H1 (cell line): ENCODE measurements around the gene MYPN. TPM values are rescaled to one million over a fixed set of nuclear protein-coding genes. Genes with fewer than 3 reads are reported as not detected.

ENCODE experiments used
- CTCF ChIA-PET: fragments of 300-600 bp; sonication (Branson Sonifier 250); formaldehyde crosslinking; loops from one replicate; lab custom pipeline; 2021; ENCODE audit not compliant: partially characterized antibody; lab: Charles Lee
- POLR2A ChIA-PET: fragments of 300-600 bp; sonication (Branson Sonifier 250); formaldehyde crosslinking; loops from one replicate; lab custom pipeline; 2021; ENCODE audit warnings: inconsistent platforms; ENCODE audit not compliant: partially characterized antibody; lab: Charles Lee
- DNase-seq, 2 experiments: peaks; one replicate each; pipeline versions ENCODE4 v3.0.0 to v3.0.0-alpha.2; 2010 to 2022; ENCODE audit warnings: low spot score in 2 of 2, low read depth in 1 of 2, mixed read lengths in 1 of 2
- FAIRE-seq: peaks from 2 replicates; lab custom pipeline; 2011; peaks lifted over from hg19 to GRCh38; lab: Jason Lieb, UNC
- H2AFZ ChIP-seq: 2 replicates; pipeline ENCODE4 v1.8.1; 2012; ENCODE audit warnings: low read length, inconsistent platforms
- H2AK5ac ChIP-seq: 2 replicates; pipeline ENCODE4 v1.6.1; 2013; ENCODE audit warnings: low read depth, low read length
- H2BK120ac ChIP-seq: replicated peaks from 2 replicates; pipeline ENCODE3; 2013; ENCODE audit warnings: low read depth, low read length, inconsistent platforms
- H2BK12ac ChIP-seq: 2 replicates; pipeline ENCODE4 v1.6.1; 2013; ENCODE audit warnings: low read depth, low read length
- H2BK15ac ChIP-seq: 2 replicates; pipeline ENCODE4 v1.6.1; 2013; ENCODE audit warnings: low read length
- H2BK20ac ChIP-seq: 2 replicates; pipeline ENCODE4 v1.6.1; 2013; ENCODE audit warnings: low read length
- H2BK5ac ChIP-seq: 2 replicates; pipeline ENCODE4 v1.6.1; 2013; ENCODE audit warnings: low read depth, low read length
- H3K14ac ChIP-seq: 2 replicates; pipeline ENCODE4 v1.6.1; 2013; ENCODE audit warnings: inconsistent platforms; ENCODE audit not compliant: insufficient read length
- H3K18ac ChIP-seq: 2 replicates; pipeline ENCODE4 v1.6.1; 2013; ENCODE audit warnings: low read length; ENCODE audit errors: extremely low read depth
- H3K23ac ChIP-seq: 2 replicates; pipeline ENCODE4 v1.6.1; 2013; ENCODE audit warnings: inconsistent platforms; ENCODE audit not compliant: insufficient read length
- H3K23me2 ChIP-seq: 2 replicates; pipeline ENCODE4 v1.6.1; 2013; ENCODE audit warnings: low read depth, low read length
- H3K27ac ChIP-seq: 2 replicates; pipeline ENCODE4 v1.6.1; 2011; ENCODE audit warnings: low read depth, low read length, inconsistent platforms
- H3K27me3 ChIP-seq, 4 experiments: replicated peaks in 1 of 4; 1 replicate in 1 of 4; 2 replicates in 3 of 4; pipeline versions ENCODE4 v1.6.1 to v1.8.1; 2011 to 2013; ENCODE audit warnings: low read length in 3 of 4, mild to moderate bottlenecking in 3 of 4, inconsistent platforms in 2 of 4, mixed read lengths in 2 of 4, moderate library complexity in 1 of 4; ENCODE audit not compliant: control insufficient read depth in 3 of 4, insufficient read depth in 3 of 4; ENCODE audit errors: extremely low read depth in 1 of 4
- H3K36me3 ChIP-seq, 4 experiments: 2 replicates each; pipeline versions ENCODE4 v1.6.1 to v1.8.1; 2011 to 2013; ENCODE audit warnings: mild to moderate bottlenecking in 4 of 4, low read length in 3 of 4, moderate library complexity in 2 of 4, control low read depth in 1 of 4, inconsistent platforms in 1 of 4; ENCODE audit not compliant: insufficient read depth in 4 of 4, control insufficient read depth in 2 of 4
- H3K4ac ChIP-seq: replicated peaks from 2 replicates; pipeline ENCODE3; 2013; ENCODE audit warnings: low read length, low read depth, mixed read lengths, inconsistent platforms; ENCODE audit not compliant: insufficient read length
- H3K4me1 ChIP-seq, 4 experiments: replicated peaks in 1 of 4; 1 replicate in 1 of 4; 2 replicates in 3 of 4; pipeline versions ENCODE4 v1.6.1 to v1.8.1; 2011 to 2013; ENCODE audit warnings: low read length in 3 of 4, inconsistent platforms in 2 of 4, mixed read lengths in 1 of 4; ENCODE audit not compliant: insufficient read depth in 4 of 4, control insufficient read depth in 3 of 4
- H3K4me2 ChIP-seq, 2 experiments: 2 replicates each; pipeline versions ENCODE4 v1.6.1 to v1.8.1; 2011 to 2013; ENCODE audit warnings: low read depth in 2 of 2, low read length in 2 of 2, control low read depth in 1 of 2, inconsistent platforms in 1 of 2, mild to moderate bottlenecking in 1 of 2; ENCODE audit not compliant: insufficient read depth in 1 of 2
- H3K4me3 ChIP-seq, 4 experiments: fragments of 200-600, 300-600 bp in 1 of 4; sonication (generic), shearing (Covaris generic), sonication (Bioruptor Twin) in 1 of 4; 2 replicates each; pipeline versions ENCODE4 v1.5.1 to v1.8.1; 2011 to 2016; ENCODE audit warnings: low read length in 4 of 4, low read depth in 3 of 4, control low read depth in 2 of 4, inconsistent platforms in 2 of 4, mild to moderate bottlenecking in 2 of 4, mixed read lengths in 1 of 4, moderate library complexity in 1 of 4; ENCODE audit not compliant: insufficient read depth in 2 of 4; ENCODE audit errors: extremely low read depth in 1 of 4
- H3K56ac ChIP-seq: replicated peaks from 2 replicates; pipeline ENCODE3; 2013; ENCODE audit warnings: low read depth, mild to moderate bottlenecking, mixed read lengths, low read length, inconsistent platforms; ENCODE audit not compliant: insufficient read length
- H3K79me1 ChIP-seq: 2 replicates; pipeline ENCODE4 v1.6.1; 2013; ENCODE audit warnings: low read depth, low read length, control low read depth
- H3K79me2 ChIP-seq, 2 experiments: 2 replicates each; pipeline versions ENCODE4 v1.6.1 to v1.8.1; 2012 to 2013; ENCODE audit warnings: low read length in 2 of 2, mild to moderate bottlenecking in 2 of 2, inconsistent platforms in 1 of 2; ENCODE audit not compliant: insufficient read depth in 2 of 2, control insufficient read depth in 1 of 2
- H3K9ac ChIP-seq, 4 experiments: replicated peaks in 1 of 4; 1 replicate in 1 of 4; 2 replicates in 3 of 4; pipeline versions ENCODE4 v1.6.1 to v1.8.1; 2011 to 2013; ENCODE audit warnings: low read depth in 3 of 4, low read length in 3 of 4, control low read depth in 2 of 4, mild to moderate bottlenecking in 2 of 4, moderate library complexity in 2 of 4, inconsistent platforms in 1 of 4; ENCODE audit errors: extremely low read depth in 1 of 4
- H3K9me3 ChIP-seq, 2 experiments: 2 replicates each; pipeline versions ENCODE4 v1.6.1 to v1.8.1; 2012 to 2013; ENCODE audit warnings: mild to moderate bottlenecking in 2 of 2, moderate library complexity in 2 of 2, control low read depth in 1 of 2, inconsistent platforms in 1 of 2, low read depth in 1 of 2, low read length in 1 of 2, mixed read lengths in 1 of 2; ENCODE audit not compliant: insufficient read depth in 2 of 2
- H4K20me1 ChIP-seq, 2 experiments: replicated peaks in 1 of 2; 2 replicates each; pipeline versions ENCODE3 to v1.8.1; 2011 to 2013; ENCODE audit warnings: inconsistent platforms in 2 of 2, low read length in 2 of 2, mild to moderate bottlenecking in 1 of 2; ENCODE audit not compliant: insufficient read depth in 2 of 2, control insufficient read depth in 1 of 2
- H4K5ac ChIP-seq: 2 replicates; pipeline ENCODE4 v1.6.1; 2013; ENCODE audit warnings: low read length, low read depth, mixed read lengths, inconsistent platforms; ENCODE audit not compliant: insufficient read length
- H4K8ac ChIP-seq: 2 replicates; pipeline ENCODE4 v1.8.0; 2013; ENCODE audit warnings: mild to moderate bottlenecking, moderate library complexity, low read length, inconsistent platforms; ENCODE audit not compliant: insufficient read depth; ENCODE audit errors: extremely low read depth
- H4K91ac ChIP-seq: replicated peaks from 2 replicates; pipeline ENCODE3; 2013; ENCODE audit warnings: low read length, mixed read lengths, inconsistent platforms; ENCODE audit not compliant: insufficient read length
- CHD1 ChIP-seq: IDR thresholded peaks from 2 replicates; pipeline ENCODE4 v1.6.1; 2012; ENCODE audit warnings: low read depth, low read length, improper control_type of control experiment
- HDAC2 ChIP-seq, 2 experiments: fragments of 300-600 bp in 1 of 2; sonication (generic) in 1 of 2; IDR thresholded peaks; 2 replicates each; pipeline ENCODE4 v1.6.1; 2011 to 2012; ENCODE audit warnings: low read depth in 2 of 2, low read length in 2 of 2, mild to moderate bottlenecking in 2 of 2, moderate library complexity in 2 of 2, borderline replicate concordance in 1 of 2, inconsistent platforms in 1 of 2
- KDM4A ChIP-seq: IDR thresholded peaks from one replicate; pipeline ENCODE4 v1.7.1; 2012; ENCODE audit warnings: low read depth, mild to moderate bottlenecking, moderate library complexity, low read length, inconsistent platforms; ENCODE audit not compliant: severe bottlenecking
- RBBP5 ChIP-seq: IDR thresholded peaks from 2 replicates; pipeline ENCODE4 v1.7.1; 2012; ENCODE audit warnings: low read depth, mild to moderate bottlenecking, inconsistent platforms, low read length, moderate library complexity, borderline replicate concordance
- RNF2 ChIP-seq: fragments of 200-900, 300-1000 bp; sonication (generic); IDR thresholded peaks from 2 replicates; pipeline ENCODE4 v1.7.1; 2016; ENCODE audit warnings: borderline replicate concordance, low read depth, mild to moderate bottlenecking, antibody characterized with exemption, low read length; ENCODE audit not compliant: poor library complexity, severe bottlenecking; ENCODE audit errors: missing control alignments
- TAF1 ChIP-seq: IDR thresholded peaks from 2 replicates; pipeline ENCODE4 v1.6.1; 2011; ENCODE audit warnings: mild to moderate bottlenecking, low read depth, low read length
- TAF7 ChIP-seq: optimal IDR thresholded peaks from 2 replicates; pipeline ENCODE3; 2011; ENCODE audit warnings: low read depth, mild to moderate bottlenecking, inconsistent platforms, low read length, moderate library complexity, borderline replicate concordance
- USF2 ChIP-seq: IDR thresholded peaks from 2 replicates; pipeline ENCODE4 v1.6.1; 2011; ENCODE audit warnings: low read length, improper control_type of control experiment
- WGBS, 2 experiments: shearing (Covaris generic) in 1 of 2; methylation state at CpG; one replicate each; pipeline versions ENCODE4 v1.1.6 to v1.1.7; 2013 to 2015; ENCODE audit warnings: low lambda C conversion rate in 2 of 2, mixed read lengths in 2 of 2, inconsistent platforms in 1 of 2, low coverage in 1 of 2, missing lambda C conversion rate in 1 of 2; ENCODE audit not compliant: insufficient replicate concordance in 2 of 2, insufficient coverage in 1 of 2, insufficient read length in 1 of 2; ENCODE audit errors: extremely low coverage in 1 of 2, missing lambda C conversion rate in 1 of 2; 5-methylcytosine and 5-hydroxymethylcytosine counted together
- polyA plus RNA-seq, 7 experiments: library from polyadenylated mRNA; depleted of rRNA in 3 of 7; stranded (reverse) in 5 of 7; unstranded in 2 of 7; fragments of >200 nt in 5 of 7; fragments of 200-250 nt in 2 of 7; gene quantifications; 1 replicate in 5 of 7; 2 replicates in 1 of 7; 4 replicates in 1 of 7; pipeline versions ENCODE4 v1.2.1 to v1.2.3, GENCODE V29; 2011 to 2013; ENCODE audit warnings: missing spikeins in 2 of 7, mixed read lengths in 2 of 7
- total RNA-seq: library from RNA; stranded (reverse); fragmentation: NEBNext Ultra II Directional; extraction: Animal tissue kit (Norgen Biotek cat#: 25700); gene quantifications from 2 replicates; pipeline ENCODE4 v1.2.1, GENCODE V29; 2021
- TF ChIP-seq, protein P1 (sequence below): IDR thresholded peaks from 2 replicates; pipeline ENCODE4 v1.6.1; 2012; ENCODE audit warnings: inconsistent platforms

The MYPN gene
- total and polyA plus RNA-seq, 2 of the 8 experiments (the other 6 are each of a cell fraction or from before 2014, with no cell fraction given) = not detected

DNA sequence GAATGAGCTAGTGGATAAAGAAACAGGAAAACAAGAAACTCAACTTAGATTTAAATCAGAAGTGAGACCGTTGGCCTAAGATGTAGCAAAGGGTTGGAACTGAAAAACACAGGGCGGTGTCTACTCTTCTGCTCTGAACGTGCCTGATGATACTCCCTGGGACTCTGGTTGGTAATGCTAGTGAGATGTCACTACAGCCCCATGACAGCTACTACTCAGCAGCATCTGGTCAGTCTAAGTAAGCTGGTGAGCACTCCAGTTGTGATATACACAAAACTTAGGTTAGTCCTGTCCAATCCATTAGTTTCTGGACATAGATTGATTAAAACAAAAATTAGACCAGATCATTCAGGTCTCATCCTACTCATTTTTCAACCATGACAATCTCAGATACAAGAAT lies 15.4 kb downstream of the MYPN start:
- WGBS, 2 experiments = 87% methylated on average over 3 of the region's 3 CpGs; no CpG with 5 or more reads in 1 of the 2 experiments
- H3K4me3 ChIP-seq = no peak overlapping the region

More for the DNA sequence above, 15.4 kb downstream of the MYPN start:
- no peak overlapping the region for H3K18ac ChIP-seq
- H2BK5ac ChIP-seq = no peak overlapping the region
- no peaks in the 10 kb centered on the region; a peak in 1 of 7 replicates for H3K4me1 ChIP-seq
- H3K27me3 ChIP-seq = no peaks in the 10 kb centered on the region
- H2AK5ac ChIP-seq = no peak overlapping the region
- TF ChIP-seq RNF2 = no peak
- TF ChIP-seq, protein P1, sequence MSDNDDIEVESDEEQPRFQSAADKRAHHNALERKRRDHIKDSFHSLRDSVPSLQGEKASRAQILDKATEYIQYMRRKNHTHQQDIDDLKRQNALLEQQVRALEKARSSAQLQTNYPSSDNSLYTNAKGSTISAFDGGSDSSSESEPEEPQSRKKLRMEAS = no peak
- TF ChIP-seq USF2 = no peak
- TF ChIP-seq TAF7 = no peak
- TF ChIP-seq KDM4A = no peak
- no peak for TF ChIP-seq RBBP5
- no peak for TF ChIP-seq TAF1
- no peak for TF ChIP-seq HDAC2 (IDR thresholded peaks at IDR 0.05; ENCODE audit: borderline replicate concordance in 1 of 2, low read depth in 2 of 2, low read length in 2 of 2)
- no peak for TF ChIP-seq CHD1
- no peaks in the 10 kb centered on the region for H4K20me1 ChIP-seq
- CTCF ChIA-PET = interaction anchor here (0.6 to 1.2 kb wide), 3 partner anchors 15 to 337 kb away, joined by 3 to 4 read pairs (median 3); no protein-coding TSS in a partner anchor
- H2BK20ac ChIP-seq = no peak overlapping the region
- no peak overlapping the region for H3K56ac ChIP-seq
- no peak overlapping the region for H3K4me2 ChIP-seq
- no peak overlapping the region for H3K27ac ChIP-seq
- H3K4ac ChIP-seq = no peak overlapping the region
- no peak overlapping the region for H3K9ac ChIP-seq
- H4K8ac ChIP-seq = no peak overlapping the region
- no peak overlapping the region for H3K23ac ChIP-seq
- no peak overlapping the region for H2AFZ ChIP-seq
- no peaks in the 10 kb centered on the region for H3K23me2 ChIP-seq
- H4K5ac ChIP-seq = no peak overlapping the region
- DNase-seq = no peak
- POLR2A ChIA-PET = interaction anchor here (0.6 kb wide), 1 partner anchor 13 kb away, joined by 3 read pairs; no protein-coding TSS in a partner anchor
- H3K79me2 ChIP-seq = no peaks in the 10 kb centered on the region
- H3K9me3 ChIP-seq = no peaks in the 10 kb centered on the region
- H2BK15ac ChIP-seq = no peak overlapping the region
- no peak for FAIRE-seq
- no peak overlapping the region for H3K14ac ChIP-seq
- no peak overlapping the region for H4K91ac ChIP-seq
- no peaks in the 10 kb centered on the region for H3K36me3 ChIP-seq
- H2BK120ac ChIP-seq = no peak overlapping the region
- no peak overlapping the region for H2BK12ac ChIP-seq
- H3K79me1 ChIP-seq = no peaks in the 10 kb centered on the region
